Measurements from ENCODE around the gene TLE1.

GRCh38 chr9:81653240-81653639 is 36.1 kb downstream of the TLE1 start:
- TF ChIP-seq CTCF (conservative IDR thresholded peaks at IDR 0.05) (no peak), ZFX (IDR thresholded peaks at IDR 0.05) (no peak)
